Right lobe of liver (tissue), 4 donors: Measurements from ENCODE around the gene WDR88.
"Not testable (repeated sequence)": the region's sequence is repeated elsewhere in the genome, so short reads cannot be mapped to it uniquely, and the experiment has no call there.

Source experiments
- POLR2A ChIP-seq: fragments of 450-650 bp; IDR thresholded peaks from one replicate; pipeline ENCODE4 v1.6.1; 2017; ENCODE audit warnings: antibody characterized with exemption, mild to moderate bottlenecking
- TF ChIP-seq, protein P1 (sequence below), 4 donors: fragments of 200-600 bp in 3 of 4; fragments of 450-650 bp in 1 of 4; IDR thresholded peaks; one replicate each; pipeline versions ENCODE4 v1.5.1 to v1.8.0; 2016 to 2022; ENCODE audit warnings: antibody characterized with exemption in 4 of 4, mild to moderate bottlenecking in 2 of 4
- donor health status: DM: no; HTN: no; CAD: no.
- donor health status: DM: no; HTN: no; CAD: no.
- donor health status: DM: no; HTN: yes; CAD: no.

DNA sequence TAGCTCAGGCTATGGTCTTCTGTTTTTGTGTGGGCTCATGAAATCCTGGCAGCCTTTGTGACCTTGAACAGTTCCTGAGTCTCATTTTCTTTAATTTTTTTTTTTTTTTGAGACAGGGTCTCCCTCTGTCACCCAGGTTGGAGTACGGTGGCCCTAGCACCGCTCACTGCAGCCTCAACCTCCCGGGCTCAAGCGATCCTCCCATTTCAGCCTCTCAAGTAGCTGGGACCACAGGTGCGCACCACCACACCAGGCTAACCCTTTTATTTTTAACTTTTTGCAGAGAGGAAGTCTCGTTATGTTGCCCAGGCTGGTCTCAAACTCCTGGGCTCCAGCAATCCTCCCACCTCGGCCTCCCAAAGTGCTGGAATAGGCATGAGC, 77.9 kb downstream of the WDR88 start:
- TF ChIP-seq, protein P1, sequence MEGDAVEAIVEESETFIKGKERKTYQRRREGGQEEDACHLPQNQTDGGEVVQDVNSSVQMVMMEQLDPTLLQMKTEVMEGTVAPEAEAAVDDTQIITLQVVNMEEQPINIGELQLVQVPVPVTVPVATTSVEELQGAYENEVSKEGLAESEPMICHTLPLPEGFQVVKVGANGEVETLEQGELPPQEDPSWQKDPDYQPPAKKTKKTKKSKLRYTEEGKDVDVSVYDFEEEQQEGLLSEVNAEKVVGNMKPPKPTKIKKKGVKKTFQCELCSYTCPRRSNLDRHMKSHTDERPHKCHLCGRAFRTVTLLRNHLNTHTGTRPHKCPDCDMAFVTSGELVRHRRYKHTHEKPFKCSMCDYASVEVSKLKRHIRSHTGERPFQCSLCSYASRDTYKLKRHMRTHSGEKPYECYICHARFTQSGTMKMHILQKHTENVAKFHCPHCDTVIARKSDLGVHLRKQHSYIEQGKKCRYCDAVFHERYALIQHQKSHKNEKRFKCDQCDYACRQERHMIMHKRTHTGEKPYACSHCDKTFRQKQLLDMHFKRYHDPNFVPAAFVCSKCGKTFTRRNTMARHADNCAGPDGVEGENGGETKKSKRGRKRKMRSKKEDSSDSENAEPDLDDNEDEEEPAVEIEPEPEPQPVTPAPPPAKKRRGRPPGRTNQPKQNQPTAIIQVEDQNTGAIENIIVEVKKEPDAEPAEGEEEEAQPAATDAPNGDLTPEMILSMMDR (IDR thresholded peaks at IDR 0.05) = not testable (repeated sequence)
- not testable (repeated sequence) for TF ChIP-seq POLR2A
